Lower leg skin (tissue), 3 donors: ENCODE measurements around the gene CTNNBL1.

ENCODE experiments used
- CTCF ChIP-seq, 3 donors: fragments of 450-650 bp; IDR thresholded peaks; one replicate each; pipeline ENCODE4 v1.5.1; 2016; ENCODE audit warnings: antibody characterized with exemption in 3 of 3, mild to moderate bottlenecking in 3 of 3, moderate library complexity in 2 of 3
- POLR2A ChIP-seq, 2 donors: fragments of 450-650 bp; IDR thresholded peaks; one replicate each; pipeline ENCODE4 v1.6.1; 2016 to 2017; ENCODE audit warnings: antibody characterized with exemption in 2 of 2, mild to moderate bottlenecking in 1 of 2, moderate library complexity in 1 of 2

GRCh38 chr20:37676440-37676839 is 17.4 kb upstream of the CTNNBL1 start:
- TF ChIP-seq POLR2A (IDR thresholded peaks at IDR 0.05): no peak
- TF ChIP-seq CTCF (IDR thresholded peaks at IDR 0.05): no peak
